HEK293T (cell line): ENCODE measurements around the gene ALKBH5.

Source experiments
- BHLHE40 ChIP-seq: fragments of 450-650 bp; IDR thresholded peaks from 2 replicates; pipeline ENCODE4 v1.6.1; 2016; ENCODE audit warnings: mild to moderate bottlenecking, moderate library complexity, borderline replicate concordance
- ELF4 ChIP-seq: fragments of 450-650 bp; IDR thresholded peaks from 2 replicates; pipeline ENCODE4 v1.6.1; 2017; ENCODE audit warnings: antibody characterized with exemption
- FOXK2 ChIP-seq: fragments of 450-650 bp; IDR thresholded peaks from 2 replicates; pipeline ENCODE4 v1.6.1; 2016; ENCODE audit warnings: mild to moderate bottlenecking
- HDGF ChIP-seq: fragments of 450-650 bp; IDR thresholded peaks from 2 replicates; pipeline ENCODE4 v1.6.1; 2017; ENCODE audit warnings: antibody characterized with exemption, borderline replicate concordance
- NFRKB ChIP-seq: fragments of 450-650 bp; IDR thresholded peaks from 2 replicates; pipeline ENCODE4 v1.6.1; 2016; ENCODE audit warnings: mild to moderate bottlenecking, moderate library complexity
- PKNOX1 ChIP-seq: fragments of 450-650 bp; IDR thresholded peaks from 2 replicates; pipeline ENCODE4 v1.6.1; 2016
- SP1 ChIP-seq: fragments of 450-650 bp; IDR thresholded peaks from 2 replicates; pipeline ENCODE4 v1.6.1; 2017
- SUZ12 ChIP-seq: fragments of 450-650 bp; IDR thresholded peaks from 2 replicates; pipeline ENCODE4 v1.6.1; 2016; ENCODE audit warnings: mild to moderate bottlenecking
- TARDBP ChIP-seq: fragments of 450-650 bp; IDR thresholded peaks from 2 replicates; pipeline ENCODE4 v1.6.1; 2016
- ZNF384 ChIP-seq: fragments of 450-650 bp; IDR thresholded peaks from 2 replicates; pipeline ENCODE4 v1.6.1; 2016

- TF ChIP-seq SUZ12 (no peak), BHLHE40 (no peak), TARDBP (no peak), PKNOX1 (no peak), FOXK2 (no peak), ZNF384 (no peak), NFRKB (no peak), SP1 (no peak), HDGF (no peak), ELF4 (no peak)
These were observed 14.9 kb downstream of the ALKBH5 start for GRCh38 chr17:18198530-18198929.
